ENCODE results near the gene SPACA4. TPM values are rescaled to one million over a fixed set of nuclear protein-coding genes. Genes with fewer than 3 reads are reported as not detected.

Gene SPACA4
- total and polyA plus RNA-seq, 7 experiments from 2014 or later = not detected

- H3K36me3 Mint-ChIP-seq = no peaks in the 10 kb centered on the region
- no peak for DNase-seq
These were observed 3.1 kb upstream of the SPACA4 start for GRCh38 chr19:48603449-48603848.

DNA sequence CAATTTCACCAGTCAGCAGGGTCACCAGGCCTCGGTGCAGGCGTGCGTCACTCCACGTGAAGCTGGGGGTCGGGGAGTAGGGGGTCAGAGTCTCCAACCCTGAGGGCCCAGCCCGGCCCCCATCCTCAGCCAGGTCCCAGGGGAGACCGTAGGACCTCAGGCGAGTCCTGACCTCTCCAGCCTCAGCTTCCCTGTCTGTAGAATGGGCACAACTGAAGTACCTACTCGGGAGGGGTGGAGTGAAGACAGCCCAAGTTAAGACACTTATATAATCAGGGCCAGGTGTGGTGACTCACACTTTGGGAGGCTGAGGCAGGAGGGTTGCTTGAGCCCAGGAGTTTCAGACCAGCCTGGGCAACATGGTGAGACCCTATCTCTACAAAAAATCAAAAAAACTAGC, 2.7 kb upstream of the SPACA4 start:
- Mint-ChIP-seq H3K9me3 (no peaks in the 10 kb centered on the region), H3K27me3 (no peaks in the 10 kb centered on the region), H3K27ac (no peak overlapping the region), H3K4me1 (peaks cover 0 to 8% (median 3%) of the 10 kb centered on the region in 7 donors), H3K4me3 (no peak overlapping the region), H3K36me3 (no peaks in the 10 kb centered on the region)
- POLR2A ChIA-PET = no interaction called here
- H3K9me3 ChIP-seq (ENCODE audit: control insufficient read depth in 2 of 3, low read length in 3 of 3) = no peaks in the 10 kb centered on the region
- no peak for DNase-seq
- intact Hi-C loops (cut with micrococcal nuclease) = no loop called here
- no peak overlapping the region for H3K4me3 ChIP-seq (ENCODE audit: low read length)
- no peaks in the 10 kb centered on the region for H3K27me3 ChIP-seq (ENCODE audit: control insufficient read depth in 2 of 2, insufficient read depth in 2 of 2, low read length in 2 of 2)
- peaks cover 1 to 2% of the 10 kb centered on the region in 2 donors for H3K4me1 ChIP-seq (ENCODE audit: control insufficient read depth in 2 of 2, insufficient read depth in 2 of 2, low read length in 2 of 2)
- no peak for ATAC-seq
- no peak overlapping the region for H3K27ac ChIP-seq (ENCODE audit: low read depth, low read length)
- CTCF ChIA-PET = interaction anchor here (0.6 kb wide), 1 partner anchor 414 kb away, joined by 3 read pairs; no protein-coding TSS in a partner anchor
- H3K36me3 ChIP-seq (ENCODE audit: control insufficient read depth in 2 of 3, insufficient read depth in 3 of 3, low read length in 3 of 3) = no peaks in the 10 kb centered on the region

More at GRCh38 chr19:48603449-48603848, 3.1 kb upstream of the SPACA4 start:
- CTCF ChIA-PET = interaction anchor here (0.6 kb wide), 1 partner anchor 415 kb away, joined by 3 read pairs; no protein-coding TSS in a partner anchor
- Histone ChIP-seq H3K27ac (ENCODE audit: low read depth, low read length) (no peak overlapping the region), H3K4me3 (ENCODE audit: low read length) (no peak overlapping the region), H3K4me1 (ENCODE audit: control insufficient read depth in 2 of 2, insufficient read depth in 2 of 2, low read length in 2 of 2) (no peaks in the 10 kb centered on the region), H3K36me3 (ENCODE audit: control insufficient read depth in 2 of 3, insufficient read depth in 3 of 3, low read length in 3 of 3) (no peaks in the 10 kb centered on the region), H3K9me3 (ENCODE audit: control insufficient read depth in 2 of 3, low read length in 3 of 3) (no peaks in the 10 kb centered on the region), H3K27me3 (ENCODE audit: control insufficient read depth in 2 of 2, insufficient read depth in 2 of 2, low read length in 2 of 2) (no peaks in the 10 kb centered on the region)
- ATAC-seq = no peak
- H3K27me3 Mint-ChIP-seq = peaks cover 0 to 3% (median 0%) of the 10 kb centered on the region in 5 donors
- POLR2A ChIA-PET = no interaction called here
- peaks cover 0 to 4% (median 0%) of the 10 kb centered on the region in 7 donors for H3K4me1 Mint-ChIP-seq
- no peak overlapping the region for H3K4me3 Mint-ChIP-seq
- no peaks in the 10 kb centered on the region for H3K9me3 Mint-ChIP-seq
- intact Hi-C loops (cut with micrococcal nuclease) = no loop called here
- no peak overlapping the region for H3K27ac Mint-ChIP-seq

GRCh38 chr19:48607359-48607755, 815 bp downstream of the SPACA4 start:
- Histone ChIP-seq H3K9me3 (ENCODE audit: control insufficient read depth in 2 of 3, low read length in 3 of 3) (no peaks in the 10 kb centered on the region), H3K4me1 (ENCODE audit: control insufficient read depth in 2 of 2, insufficient read depth in 2 of 2, low read length in 2 of 2) (peaks cover 3 to 4% of the 10 kb centered on the region in 2 donors), H3K27ac (ENCODE audit: low read depth, low read length) (no peak overlapping the region), H3K27me3 (ENCODE audit: control insufficient read depth in 2 of 2, insufficient read depth in 2 of 2, low read length in 2 of 2) (no peaks in the 10 kb centered on the region), H3K4me3 (ENCODE audit: low read length) (no peak overlapping the region), H3K36me3 (ENCODE audit: control insufficient read depth in 2 of 3, insufficient read depth in 3 of 3, low read length in 3 of 3) (no peaks in the 10 kb centered on the region)
- no peak overlapping the region for H3K27ac Mint-ChIP-seq
- ChIA-PET CTCF (interaction anchor here (0.7 to 2.6 kb wide), 3 partner anchors 9 to 118 kb away, joined by 4 to 16 read pairs (median 5); no protein-coding TSS in a partner anchor), POLR2A (interaction anchor here (0.6 to 1.0 kb wide), 3 partner anchors 12 to 531 kb away, joined by 3 to 4 read pairs (median 4); partner anchors contain the start of genes RPL18 and SPHK2)
- no peak for DNase-seq
- intact Hi-C loops (cut with micrococcal nuclease) = no loop called here
- no peaks in the 10 kb centered on the region for H3K36me3 Mint-ChIP-seq
- H3K4me1 Mint-ChIP-seq = peaks cover 0 to 6% (median 5%) of the 10 kb centered on the region in 7 donors
- ATAC-seq = no peak
- H3K9me3 Mint-ChIP-seq = no peaks in the 10 kb centered on the region
- no peaks in the 10 kb centered on the region for H3K27me3 Mint-ChIP-seq
- H3K4me3 Mint-ChIP-seq = no peak overlapping the region

GRCh38 chr19:48608798-48609263, 2.3 kb downstream of the SPACA4 start:
- H3K36me3 ChIP-seq (ENCODE audit: control insufficient read depth in 2 of 3, insufficient read depth in 3 of 3, low read length in 3 of 3) = no peaks in the 10 kb centered on the region
- peak overlapping the region in 6 of 10 donors; percentile 16 to 61 (median 40) for H3K4me3 Mint-ChIP-seq
- ChIA-PET CTCF (interaction anchor here (0.7 to 2.7 kb wide), 13 partner anchors 9 to 287 kb away, joined by 3 to 16 read pairs (median 4); partner anchors contain the start of genes RPL18 and SPHK2), POLR2A (interaction anchor here (0.5 to 2.6 kb wide), 8 partner anchors 9 to 115 kb away, joined by 3 to 18 read pairs (median 4); partner anchors contain the start of genes RPL18 and SPHK2)
- no peak overlapping the region for H3K27ac ChIP-seq (ENCODE audit: low read depth, low read length)
- no peaks in the 10 kb centered on the region for H3K9me3 ChIP-seq (ENCODE audit: control insufficient read depth in 2 of 3, low read length in 3 of 3)
- no peaks in the 10 kb centered on the region for H3K36me3 Mint-ChIP-seq
- H3K27me3 ChIP-seq (ENCODE audit: control insufficient read depth in 2 of 2, insufficient read depth in 2 of 2, low read length in 2 of 2) = no peaks in the 10 kb centered on the region
- peaks cover 3 to 4% of the 10 kb centered on the region in 2 donors for H3K4me1 ChIP-seq (ENCODE audit: control insufficient read depth in 2 of 2, insufficient read depth in 2 of 2, low read length in 2 of 2)
- peak; percentile 92 for ATAC-seq
- peak in 7 of 9 donors; percentile 32 to 61 (median 55) for DNase-seq
- H3K4me3 ChIP-seq (ENCODE audit: low read length) = no peak overlapping the region
- intact Hi-C loops (cut with micrococcal nuclease) = loop anchor here (1.0 to 2.0 kb wide), 7 partner anchors 20 to 295 kb away; a partner anchor contains a TSS
- peaks cover 2 to 6% (median 5%) of the 10 kb centered on the region in 7 donors for H3K4me1 Mint-ChIP-seq
- no peaks in the 10 kb centered on the region for H3K27me3 Mint-ChIP-seq
- H3K27ac Mint-ChIP-seq = peak overlapping the region in 4 of 9 donors; percentile 32 to 56 (median 46)
- H3K9me3 Mint-ChIP-seq = peaks cover 0 to under 1% (median 0%) of the 10 kb centered on the region in 11 donors

DNA sequence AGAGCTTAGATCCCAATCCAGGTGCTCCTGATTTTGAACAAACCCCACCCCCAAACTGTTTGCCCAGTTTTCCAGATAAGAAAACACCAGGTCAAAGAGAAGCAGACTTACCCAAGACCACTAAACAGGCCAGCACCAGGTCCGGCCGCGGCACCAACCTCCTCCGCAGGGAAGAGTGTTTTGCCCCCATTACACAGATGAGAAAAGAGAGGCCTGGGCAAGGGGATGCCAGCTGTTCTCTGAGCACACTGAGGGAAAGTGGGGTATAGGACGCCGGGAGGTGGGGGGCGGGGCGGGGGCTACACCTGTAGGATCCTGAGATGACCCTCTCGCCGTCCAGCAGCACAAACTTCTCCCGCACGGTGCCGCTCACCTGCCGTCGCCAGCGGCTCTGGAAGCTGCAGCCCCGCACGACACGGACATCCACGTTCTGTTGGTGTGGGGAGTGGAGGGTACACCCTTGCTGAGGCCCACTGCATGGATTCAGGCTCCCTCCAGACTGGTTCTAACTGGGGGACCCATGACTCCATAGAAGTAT, 3.1 kb downstream of the SPACA4 start:
- ChIA-PET POLR2A (interaction anchor here (1.1 to 2.6 kb wide), 7 partner anchors 8 to 116 kb away, joined by 3 to 18 read pairs (median 4); partner anchors contain the start of genes RPL18 and SPHK2), CTCF (interaction anchor here (0.8 to 2.7 kb wide), 9 partner anchors 9 to 120 kb away, joined by 3 to 16 read pairs (median 4); partner anchors contain the start of genes RPL18 and SPHK2)
- H3K9me3 Mint-ChIP-seq = peaks cover 0 to 2% (median 0%) of the 10 kb centered on the region in 11 donors
- Histone ChIP-seq H3K27me3 (ENCODE audit: control insufficient read depth in 2 of 2, insufficient read depth in 2 of 2, low read length in 2 of 2) (no peaks in the 10 kb centered on the region), H3K36me3 (ENCODE audit: control insufficient read depth in 2 of 3, insufficient read depth in 3 of 3, low read length in 3 of 3) (peaks cover 0 to under 1% (median under 1%) of the 10 kb centered on the region in 3 experiments), H3K27ac (ENCODE audit: low read depth, low read length) (no peak overlapping the region), H3K9me3 (ENCODE audit: control insufficient read depth in 2 of 3, low read length in 3 of 3) (no peaks in the 10 kb centered on the region), H3K4me1 (ENCODE audit: control insufficient read depth in 2 of 2, insufficient read depth in 2 of 2, low read length in 2 of 2) (peaks cover 3 to 4% of the 10 kb centered on the region in 2 donors), H3K4me3 (ENCODE audit: low read length) (no peak overlapping the region)
- H3K27ac Mint-ChIP-seq = no peak overlapping the region
- H3K27me3 Mint-ChIP-seq = no peaks in the 10 kb centered on the region
- intact Hi-C loops (cut with micrococcal nuclease) = loop anchor here (2.0 to 10.0 kb wide), 2 partner anchors 289 to 1035 kb away; partner anchors contain the start of genes RRAS (in 1 of the 2) and SCAF1 (in 1 of the 2)
- peaks cover 5 to 6% (median 5%) of the 10 kb centered on the region in 7 donors for H3K4me1 Mint-ChIP-seq
- no peaks in the 10 kb centered on the region for H3K36me3 Mint-ChIP-seq
- ATAC-seq (no peak), DNase-seq (no peak)
- no peak overlapping the region for H3K4me3 Mint-ChIP-seq

- H3K9me3 ChIP-seq (ENCODE audit: control insufficient read depth in 2 of 3, low read length in 3 of 3) = no peaks in the 10 kb centered on the region
- no peaks in the 10 kb centered on the region for H3K27me3 Mint-ChIP-seq
- H3K27me3 ChIP-seq (ENCODE audit: control insufficient read depth in 2 of 2, insufficient read depth in 2 of 2, low read length in 2 of 2) = no peaks in the 10 kb centered on the region
- H3K9me3 Mint-ChIP-seq = peaks cover 0 to 2% (median 0%) of the 10 kb centered on the region in 11 donors
- H3K27ac ChIP-seq (ENCODE audit: low read depth, low read length) = no peak overlapping the region
- POLR2A ChIA-PET = interaction anchor here (2.0 kb wide), 1 partner anchor 12 kb away, joined by 5 read pairs; no protein-coding TSS in a partner anchor
- H3K27ac Mint-ChIP-seq = peak overlapping the region in 1 of 9 donors; percentile 25
- peaks cover 0 to 8% (median 4%) of the 10 kb centered on the region in 5 donors for H3K36me3 Mint-ChIP-seq
- intact Hi-C loops (cut with micrococcal nuclease) = loop anchor here in 1 of 2 donors (10.0 kb wide), 1 partner anchor 1033 kb away; the partner anchor contains the start of genes RRAS and SCAF1
- H3K4me1 Mint-ChIP-seq = peaks cover 10 to 16% (median 13%) of the 10 kb centered on the region in 7 donors
- no peak overlapping the region for H3K4me3 ChIP-seq (ENCODE audit: low read length)
- H3K4me1 ChIP-seq (ENCODE audit: control insufficient read depth in 2 of 2, insufficient read depth in 2 of 2, low read length in 2 of 2) = peaks cover 3 to 13% of the 10 kb centered on the region in 2 donors
- peaks cover 0 to 22% (median 13%) of the 10 kb centered on the region in 3 experiments for H3K36me3 ChIP-seq (ENCODE audit: control insufficient read depth in 2 of 3, insufficient read depth in 3 of 3, low read length in 3 of 3)
- no peak overlapping the region for H3K4me3 Mint-ChIP-seq
- CTCF ChIA-PET = no interaction called here
- DNase-seq (no peak), ATAC-seq (no peak)
These were observed 5.3 kb downstream of the SPACA4 start for GRCh38 chr19:48611872-48612271.

Data from naive thymus-derived CD4-positive, alpha-beta T cell (primary cell).